Heart left ventricle (tissue), 16 donors: ENCODE data around the gene SNX21. TPM values are rescaled to one million over a fixed set of nuclear protein-coding genes. Genes with fewer than 3 reads are reported as not detected.
"Not testable (repeated sequence)": the region's sequence is repeated elsewhere in the genome, so short reads cannot be mapped to it uniquely, and the experiment has no call there.

ENCODE experiments used
- ATAC-seq, 4 donors: fragments of 200-7000 bp; cut with Tn5 transposase; one replicate each; pipeline ENCODE4 v1.9.1; 2020 to 2022; ENCODE audit warnings: moderate library complexity in 4 of 4, mild to moderate bottlenecking in 3 of 4, moderate number of reproducible peaks in 1 of 4
- DNase-seq, 5 donors: peaks; one replicate each; pipeline ENCODE4 v3.0.0-alpha.2; 2020
- H3K27ac ChIP-seq, 12 donors: fragments of 200-600 bp; sonication (generic) in 4 of 12; one replicate each; pipeline versions ENCODE4 v1.5.0 to v1.8.0; 2016 to 2022; ENCODE audit warnings: mild to moderate bottlenecking in 2 of 12
- H3K27me3 ChIP-seq, 9 donors: fragments of 200-600 bp; sonication (generic) in 2 of 9; one replicate each; pipeline versions ENCODE4 v1.5.1 to v1.8.0; 2016 to 2022; ENCODE audit warnings: mild to moderate bottlenecking in 3 of 9
- H3K36me3 ChIP-seq, 9 donors: fragments of 200-600 bp; sonication (generic) in 2 of 9; one replicate each; pipeline versions ENCODE4 v1.5.0 to v1.8.0; 2018 to 2022; ENCODE audit warnings: mild to moderate bottlenecking in 2 of 9
- H3K4me1 ChIP-seq, 12 donors: fragments of 200-600 bp; sonication (generic) in 4 of 12; one replicate each; pipeline versions ENCODE4 v1.5.0 to v1.8.0; 2016 to 2022; ENCODE audit warnings: mild to moderate bottlenecking in 3 of 12
- H3K4me3 ChIP-seq, 12 donors: fragments of 200-600 bp; sonication (generic) in 4 of 12; one replicate each; pipeline versions ENCODE4 v1.5.0 to v1.8.0; 2017 to 2022; ENCODE audit warnings: mild to moderate bottlenecking in 9 of 12, moderate library complexity in 4 of 12
- H3K9me3 ChIP-seq, 12 donors: fragments of 200-600 bp; sonication (generic) in 4 of 12; one replicate each; pipeline versions ENCODE4 v1.5.0 to v1.8.0; 2016 to 2022; ENCODE audit warnings: mild to moderate bottlenecking in 1 of 12
- CTCF ChIP-seq, 12 donors: fragments of 200-600 bp; sonication (generic) in 4 of 12; IDR thresholded peaks; one replicate each; pipeline versions ENCODE4 v1.5.0 to v1.8.0; 2018 to 2022; ENCODE audit warnings: antibody characterized with exemption in 12 of 12, mild to moderate bottlenecking in 5 of 12
- POLR2A ChIP-seq, 2 donors: fragments of 450-650 bp; IDR thresholded peaks; one replicate each; pipeline ENCODE4 v1.6.1; 2017; ENCODE audit warnings: antibody characterized with exemption in 2 of 2, mild to moderate bottlenecking in 2 of 2, moderate library complexity in 2 of 2
- WGBS, 4 donors: extraction: QIAGEN DNeasy Blood & Tissue Kit in 2 of 4; methylation state at CpG; one replicate each; pipeline versions ENCODE4 v1.1.5 to v1.1.7; 2013 to 2018; 5-methylcytosine and 5-hydroxymethylcytosine counted together
- intact Hi-C, 10 donors: fragments of 100-400 bp; cut with DNase I; formaldehyde crosslinking; loops; one replicate each; pipeline versions ENCODE4 v1.11.1 to v1.14.2; 2022
- polyA plus RNA-seq, 2 donors: library from polyadenylated mRNA; stranded (reverse); fragments of 200-250 nt; gene quantifications; one replicate each; pipeline ENCODE4 v1.2.3, GENCODE V29; 2013
- total RNA-seq, 9 donors: library from RNA; depleted of rRNA in 2 of 9; stranded (reverse); fragments of >200 nt in 2 of 9; fragmentation: NEBNext Ultra II Directional in 3 of 9; extraction: Animal tissue kit (Norgen Biotek cat#: 25700) in 3 of 9; gene quantifications; one replicate each; pipeline versions ENCODE4 v1.1.0 to v1.2.4, GENCODE V29; 2016 to 2023
- donor health status: ischemic (EF 13 %, LVEDD 7.1; RV severe dilation, severe dysfunction).
- donor health status: healthy with polysubstance abuse.
- donor health status: DM: no; HTN: yes; CAD: no.
- donor health status: DM: no; HTN: no; CAD: no.
- donor health status: ischemic (EF 25% LVEDD 6.9; RV normal size, moderate dysfunction).
- donor health status: ischemic (EF 25% LVEDD 5.7; RV mildly dilated, moderate dysfunction).
- donor health status: healthy.
- donor health status: DM: yes; HTN: yes; CAD: no.
- donor health status: ischemic (EF 35%, LVEDD 5.7; RV mildly dilated, moderate dysfunction).
- donor health status: nonischemic (EF 11% LVEDD 7.7; RV severe dilation, severe dysfunction).
- donor health status: DM: yes; HTN: yes; CAD: no.
- donor health status: PGD.
- donor health status: ischemic (EF 29% LVEDD 5.4; RV normal size, mild dysfunction).
- donor health status: nonischemic (EF 23%, LVEDD 6.1; RV moderate dilation, normal function).

The SNX21 gene
- total and polyA plus RNA-seq, 11 donors: 13.7 to 45.6 (median 18.9) TPM

DNA sequence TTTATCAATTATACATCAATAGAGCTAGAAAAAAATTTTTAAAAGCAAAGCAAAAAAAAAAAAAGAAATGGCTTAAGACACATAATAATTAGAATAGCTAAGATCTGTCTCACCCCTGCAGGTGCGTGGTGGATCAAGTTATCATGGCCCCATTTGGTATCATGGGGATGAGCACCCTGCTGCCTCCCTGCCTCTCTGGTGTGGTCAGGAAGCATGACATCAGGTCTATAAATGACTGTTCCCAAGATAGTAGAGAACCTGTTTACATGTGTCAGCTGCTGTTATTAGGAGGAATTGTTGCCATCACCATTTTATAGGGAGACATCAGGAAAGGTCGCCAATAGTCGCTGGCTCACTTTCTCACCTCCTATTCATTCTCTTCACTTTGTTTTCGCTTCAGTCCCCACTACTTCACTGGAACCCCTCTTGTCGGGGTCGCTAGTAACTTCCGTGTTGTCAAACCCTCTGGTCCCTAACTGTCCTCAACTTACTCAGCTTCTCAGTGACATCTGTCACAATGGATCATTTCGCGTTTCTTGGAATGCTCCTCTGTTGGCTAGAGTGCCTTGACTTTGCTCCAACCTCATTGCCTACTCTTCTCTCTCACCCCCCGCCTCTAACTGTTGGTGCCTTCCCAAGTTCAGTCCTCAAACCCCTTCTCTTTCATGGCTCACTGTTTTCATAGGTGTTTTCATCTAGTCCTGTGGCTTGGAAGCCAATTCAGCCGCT lies 37.1 kb upstream of the SNX21 start:
- DNase-seq (no peak), ATAC-seq (peak in 3 of 4 donors; percentile 26 to 55 (median 47))
- Histone ChIP-seq H3K4me3 (no peak overlapping the region), H3K9me3 (no peaks in the 10 kb centered on the region), H3K36me3 (peaks cover 0 to 55% (median 48%) of the 10 kb centered on the region in 9 donors), H3K4me1 (peaks cover 0 to 27% (median 14%) of the 10 kb centered on the region in 12 donors), H3K27me3 (no peaks in the 10 kb centered on the region), H3K27ac (peak overlapping the region in 8 of 12 donors; percentile 5 to 78 (median 50))
- TF ChIP-seq CTCF (IDR thresholded peaks at IDR 0.05) (no peak), POLR2A (IDR thresholded peaks at IDR 0.05) (no peak)
- 84 to 89% (median 86%) methylated on average over 11 of the region's 11 CpGs for WGBS, 4 donors
- intact Hi-C loops: loop anchor here in 2 of 10 donors (10.0 kb wide), 2 partner anchors 178 to 452 kb away; partner anchors contain the start of genes ZNF335 (in 2 of the 2) and SDC4 (in 1 of the 2)

- H3K27me3 ChIP-seq, H3K27ac ChIP-seq, H3K4me3 ChIP-seq, DNase-seq, ATAC-seq, H3K9me3 ChIP-seq: not testable (repeated sequence)
- H3K36me3 ChIP-seq: peaks cover 0 to 65% (median 58%) of the 10 kb centered on the region in 9 donors
- H3K4me1 ChIP-seq: peaks cover 0 to 24% (median 11%) of the 10 kb centered on the region in 12 donors
- intact Hi-C loops: loop anchor here in 2 of 10 donors (10.0 kb wide), 2 partner anchors 177 to 453 kb away; partner anchors contain the start of genes ZNF335 (in 2 of the 2) and SDC4 (in 1 of the 2)
- WGBS, 4 donors: no CpG with 5 or more reads among the region's 1 CpG
These were observed 36.1 kb upstream of the SNX21 start for GRCh38 chr20:45797510-45797909.

DNA sequence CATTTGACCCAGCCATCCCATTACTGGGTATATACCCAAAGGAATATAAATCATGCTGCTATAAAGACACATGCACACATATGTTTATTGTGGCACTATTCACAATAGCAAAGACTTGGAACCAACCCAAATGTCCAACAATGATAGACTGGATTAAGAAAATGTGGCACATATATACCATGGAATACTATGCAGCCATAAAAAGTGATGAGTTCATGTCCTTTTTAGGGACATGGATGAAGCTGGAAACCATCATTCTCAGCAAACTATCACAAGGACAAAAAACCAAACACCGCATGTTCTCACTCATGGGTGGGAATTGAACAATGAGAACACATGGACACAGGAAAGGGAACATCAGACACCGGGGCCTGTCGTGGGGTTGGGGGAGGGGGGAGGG lies 35.6 kb upstream of the SNX21 start:
- Histone ChIP-seq H3K4me1 (peaks cover 0 to 19% (median 7%) of the 10 kb centered on the region in 12 donors), H3K36me3 (peaks cover 0 to 69% (median 62%) of the 10 kb centered on the region in 9 donors)
- intact Hi-C loops: loop anchor here in 2 of 10 donors (10.0 kb wide), 2 partner anchors 177 to 453 kb away; partner anchors contain the start of genes ZNF335 (in 2 of the 2) and SDC4 (in 1 of the 2)
- DNase-seq, H3K27me3 ChIP-seq, H3K9me3 ChIP-seq, H3K4me3 ChIP-seq, H3K27ac ChIP-seq, ATAC-seq: not testable (repeated sequence)
- 90 to 100% (median 92%) methylated on average over 3 of the region's 3 CpGs for WGBS, 4 donors

DNA sequence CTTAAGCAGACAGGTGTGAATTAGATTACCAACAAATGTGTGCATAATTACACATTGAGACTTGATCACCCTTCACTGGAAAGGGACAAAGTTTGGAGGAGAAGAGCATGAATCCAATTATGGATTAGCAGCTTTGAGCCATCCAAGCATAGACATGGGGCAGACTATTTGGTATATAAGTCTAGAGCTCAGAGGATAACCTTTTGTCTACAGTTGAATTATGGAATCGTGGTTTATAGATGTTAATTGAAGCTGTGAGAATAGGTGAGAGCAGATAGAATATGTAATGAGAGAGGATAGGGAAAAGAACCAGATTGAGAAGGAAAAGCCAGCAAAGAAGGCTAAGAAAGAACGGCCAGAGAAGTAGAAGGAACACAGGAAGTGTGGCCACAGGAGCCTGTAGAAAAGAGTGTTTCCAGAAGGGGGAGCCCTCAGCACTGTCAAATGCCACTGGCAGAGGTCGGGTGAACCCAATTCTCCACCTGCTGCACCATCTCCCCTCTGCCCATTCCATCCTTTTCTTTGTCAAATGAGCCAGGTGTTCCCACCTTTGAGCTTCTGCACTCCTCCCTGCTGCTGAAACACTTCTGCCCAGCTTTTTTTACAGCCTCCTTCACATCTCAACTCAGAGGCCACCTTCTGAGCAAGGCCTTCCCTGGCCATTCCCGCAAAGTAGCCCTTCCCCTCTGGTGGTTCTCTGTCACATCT lies 34.5 kb upstream of the SNX21 start:
- Histone ChIP-seq H3K36me3 (peaks cover 0 to 73% (median 66%) of the 10 kb centered on the region in 9 donors), H3K27ac (no peak overlapping the region), H3K9me3 (no peaks in the 10 kb centered on the region), H3K4me3 (no peak overlapping the region), H3K27me3 (no peaks in the 10 kb centered on the region), H3K4me1 (peaks cover 0 to 17% (median 4%) of the 10 kb centered on the region in 12 donors)
- DNase-seq (peak in 2 of 5 donors; percentile 55 to 59), ATAC-seq (peak; percentile 48 to 81 (median 76))
- intact Hi-C loops: loop anchor here in 2 of 10 donors (10.0 kb wide), 2 partner anchors 176 to 454 kb away; partner anchors contain the start of genes ZNF335 (in 2 of the 2) and SDC4 (in 1 of the 2)
- WGBS, 4 donors: 34 to 35% (median 34%) methylated on average over 4 of the region's 4 CpGs
- TF ChIP-seq CTCF (IDR thresholded peaks at IDR 0.05) (peak; percentile 51 to 77 (median 65)), POLR2A (IDR thresholded peaks at IDR 0.05) (no peak)
